Karpas-422 (cell line): ENCODE measurements around the gene CFAP46. TPM values are rescaled to one million over a fixed set of nuclear protein-coding genes. Genes with fewer than 3 reads are reported as not detected.

Experiments used
- DNase-seq: peaks from one replicate; pipeline ENCODE4 v3.0.0-alpha.2; 2015
- H2AFZ ChIP-seq: fragments of 200-600 bp; sonication (generic); 2 replicates; pipeline ENCODE4 v1.6.1; 2014; ENCODE audit warnings: antibody characterized with exemption, low read length, mixed read lengths
- H3K27ac ChIP-seq: fragments of 200-600 bp; sonication (generic); 2 replicates; pipeline ENCODE4 v1.5.1; 2014; ENCODE audit warnings: mild to moderate bottlenecking, low read length, moderate library complexity
- H3K27me3 ChIP-seq: fragments of 200-600 bp; sonication (generic); 2 replicates; pipeline ENCODE4 v1.6.1; 2014; ENCODE audit warnings: low read length, mixed read lengths
- H3K36me3 ChIP-seq: fragments of 200-600 bp; sonication (generic); 2 replicates; pipeline ENCODE4 v1.6.1; 2014; ENCODE audit warnings: low read length, mixed read lengths; ENCODE audit not compliant: insufficient read depth
- H3K4me1 ChIP-seq: fragments of 200-600 bp; sonication (generic); 2 replicates; pipeline ENCODE4 v1.6.1; 2014; ENCODE audit warnings: mild to moderate bottlenecking, low read length, mixed read lengths
- H3K4me2 ChIP-seq: fragments of 200-600 bp; sonication (generic); 2 replicates; pipeline ENCODE4 v1.6.1; 2014; ENCODE audit warnings: low read length, low read depth, mild to moderate bottlenecking; ENCODE audit not compliant: poor library complexity, severe bottlenecking
- H3K4me3 ChIP-seq: fragments of 200-600 bp; sonication (generic); 2 replicates; pipeline ENCODE4 v1.5.1; 2014; ENCODE audit warnings: mild to moderate bottlenecking, antibody characterized with exemption, low read length, mixed read lengths
- H3K79me2 ChIP-seq: fragments of 200-600 bp; sonication (generic); 2 replicates; pipeline ENCODE4 v1.6.1; 2014; ENCODE audit warnings: mild to moderate bottlenecking, low read length, mixed read lengths
- H3K9ac ChIP-seq: fragments of 200-600 bp; sonication (generic); 2 replicates; pipeline ENCODE4 v1.6.0; 2014; ENCODE audit warnings: low read length
- H3K9me2 ChIP-seq: fragments of 200-600 bp; sonication (generic), shearing (Covaris generic); replicated peaks from 2 replicates; pipeline ENCODE4 v1.6.0; 2014; ENCODE audit warnings: mild to moderate bottlenecking, low read length, moderate library complexity; ENCODE audit not compliant: insufficient read depth
- H3K9me3 ChIP-seq: fragments of 300-700, 200-600 bp; sonication (generic); 2 replicates; pipeline ENCODE4 v1.6.1; 2014; ENCODE audit warnings: low read length, mixed read lengths
- H4K20me1 ChIP-seq: fragments of 200-600 bp; sonication (generic); 2 replicates; pipeline ENCODE4 v1.6.1; 2014; ENCODE audit warnings: mild to moderate bottlenecking, antibody characterized with exemption, low read length, low read depth; ENCODE audit not compliant: insufficient read depth
- total RNA-seq: library from RNA; depleted of rRNA; stranded (reverse); fragments of >200 nt; shearing (Covaris generic); gene quantifications from 2 replicates; pipeline ENCODE4 v1.2.3, GENCODE V29; 2014; ENCODE audit warnings: low replicate concordance

CFAP46 gene
- total RNA-seq, 1 experiment from 2014 or later = 0.22 TPM

DNA sequence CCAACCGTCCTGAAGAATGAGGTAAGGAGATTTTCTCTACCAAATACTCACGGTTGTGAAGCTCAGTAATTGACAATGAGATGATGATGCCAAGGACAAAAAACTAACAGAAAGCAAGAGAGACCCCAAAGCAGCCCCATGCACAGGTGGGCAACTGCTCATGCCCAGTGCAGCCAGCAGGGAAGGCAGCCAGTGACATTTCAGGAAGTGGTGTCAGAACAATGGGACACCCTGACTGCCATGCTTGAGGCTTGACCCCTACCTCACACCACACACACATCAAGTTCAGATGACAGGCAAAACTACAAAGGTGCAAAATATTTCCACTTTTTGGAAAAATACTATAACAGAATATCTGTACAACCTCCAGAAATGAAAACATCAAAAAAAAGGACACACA, 66.9 kb downstream of the CFAP46 start:
- H3K27ac ChIP-seq = no peak overlapping the region
- H3K4me3 ChIP-seq = no peak overlapping the region
- H3K4me1 ChIP-seq = no peaks in the 10 kb centered on the region
- H3K9ac ChIP-seq = no peak overlapping the region
- no peak for DNase-seq
- H4K20me1 ChIP-seq = no peaks in the 10 kb centered on the region
- H3K9me2 ChIP-seq = no peaks in the 10 kb centered on the region
- H3K79me2 ChIP-seq = no peaks in the 10 kb centered on the region
- no peaks in the 10 kb centered on the region for H3K36me3 ChIP-seq
- no peak overlapping the region for H3K4me2 ChIP-seq
- no peaks in the 10 kb centered on the region for H3K27me3 ChIP-seq
- no peaks in the 10 kb centered on the region for H3K9me3 ChIP-seq
- no peak overlapping the region for H2AFZ ChIP-seq

DNA sequence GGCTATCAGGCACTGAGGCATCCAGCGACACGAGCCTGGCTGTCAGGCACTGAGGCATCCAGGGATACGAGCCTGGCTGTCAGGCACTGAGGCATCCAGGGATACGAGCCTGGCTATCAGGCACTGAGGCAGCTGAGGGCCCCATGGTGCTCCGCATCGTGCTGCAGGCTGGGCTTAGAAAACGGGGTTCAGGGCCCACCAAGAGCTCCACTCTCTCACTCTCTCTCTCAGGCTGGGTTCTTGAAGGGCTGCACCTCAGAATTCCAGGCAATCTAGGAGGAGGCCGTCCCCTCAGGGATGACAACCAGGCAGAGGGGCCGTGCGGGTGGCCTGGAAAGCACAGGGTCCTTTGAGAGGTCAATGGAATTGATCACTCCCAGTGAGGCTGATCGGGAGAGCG, 69.0 kb downstream of the CFAP46 start:
- Histone ChIP-seq H3K79me2 (no peaks in the 10 kb centered on the region), H2AFZ (no peak overlapping the region), H3K9me3 (no peaks in the 10 kb centered on the region), H3K9me2 (no peaks in the 10 kb centered on the region), H3K4me3 (no peak overlapping the region), H3K4me2 (no peak overlapping the region), H3K4me1 (no peaks in the 10 kb centered on the region), H3K9ac (no peak overlapping the region), H3K27ac (no peak overlapping the region), H4K20me1 (no peaks in the 10 kb centered on the region), H3K36me3 (no peaks in the 10 kb centered on the region), H3K27me3 (no peaks in the 10 kb centered on the region)
- no peak for DNase-seq

- H3K9ac ChIP-seq = no peak overlapping the region
- no peak overlapping the region for H2AFZ ChIP-seq
Measured at GRCh38 chr10:132872658-132873057, 69.7 kb downstream of the CFAP46 start.

DNA sequence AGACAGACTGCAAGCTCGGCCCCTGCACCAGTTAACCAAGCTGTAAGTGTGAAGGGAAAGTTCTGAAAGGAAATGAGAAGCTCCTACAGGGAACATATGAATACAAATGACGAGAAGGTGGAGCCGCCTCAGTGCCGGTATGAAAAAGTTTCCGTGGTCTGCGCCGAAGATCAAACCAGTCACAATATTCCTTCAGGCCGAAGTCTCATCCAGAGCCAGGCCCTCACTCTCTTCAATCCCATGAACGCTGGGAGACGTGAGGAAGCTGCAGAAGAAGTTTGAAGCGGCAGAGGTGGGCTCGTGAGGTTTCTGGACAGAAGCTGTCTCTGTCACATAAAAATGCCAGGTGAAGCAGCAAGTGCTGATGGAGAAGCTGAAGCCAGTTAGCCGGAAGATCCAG, 71.9 kb downstream of the CFAP46 start:
- H3K4me2 ChIP-seq = no peak overlapping the region
- no peaks in the 10 kb centered on the region for H3K27me3 ChIP-seq
- H3K27ac ChIP-seq = no peak overlapping the region
- no peak for DNase-seq
- no peaks in the 10 kb centered on the region for H3K36me3 ChIP-seq
- no peaks in the 10 kb centered on the region for H3K4me1 ChIP-seq
- no peaks in the 10 kb centered on the region for H3K9me2 ChIP-seq
- H4K20me1 ChIP-seq = no peaks in the 10 kb centered on the region
- no peak overlapping the region for H3K9ac ChIP-seq
- no peak overlapping the region for H2AFZ ChIP-seq
- H3K4me3 ChIP-seq = no peak overlapping the region
- no peaks in the 10 kb centered on the region for H3K9me3 ChIP-seq
- H3K79me2 ChIP-seq = no peaks in the 10 kb centered on the region

More at GRCh38 chr10:132872658-132873057, 69.7 kb downstream of the CFAP46 start:
- DNase-seq = no peak
- H3K36me3 ChIP-seq = no peaks in the 10 kb centered on the region
- H3K9me3 ChIP-seq = no peaks in the 10 kb centered on the region
- H3K9me2 ChIP-seq = no peaks in the 10 kb centered on the region
- H3K79me2 ChIP-seq = no peaks in the 10 kb centered on the region
- H3K4me1 ChIP-seq = no peaks in the 10 kb centered on the region
- H3K27me3 ChIP-seq = no peaks in the 10 kb centered on the region
- H3K27ac ChIP-seq = no peak overlapping the region
- no peak overlapping the region for H3K4me3 ChIP-seq
- H3K4me2 ChIP-seq = no peak overlapping the region
- H4K20me1 ChIP-seq = no peaks in the 10 kb centered on the region

GRCh38 chr10:132869621-132870020, 72.7 kb downstream of the CFAP46 start:
- Histone ChIP-seq H3K27me3 (no peaks in the 10 kb centered on the region), H3K4me3 (no peak overlapping the region), H3K27ac (no peak overlapping the region), H3K79me2 (no peaks in the 10 kb centered on the region), H3K9me2 (no peaks in the 10 kb centered on the region), H3K4me2 (no peak overlapping the region), H4K20me1 (no peaks in the 10 kb centered on the region), H3K4me1 (no peaks in the 10 kb centered on the region), H3K9me3 (no peaks in the 10 kb centered on the region), H2AFZ (no peak overlapping the region), H3K36me3 (no peaks in the 10 kb centered on the region), H3K9ac (no peak overlapping the region)
- no peak for DNase-seq

- no peak overlapping the region for H3K4me2 ChIP-seq
- H3K27ac ChIP-seq = no peak overlapping the region
- no peak overlapping the region for H2AFZ ChIP-seq
- no peaks in the 10 kb centered on the region for H3K4me1 ChIP-seq
- H3K9me2 ChIP-seq = no peaks in the 10 kb centered on the region
- no peaks in the 10 kb centered on the region for H3K9me3 ChIP-seq
- H3K36me3 ChIP-seq = no peaks in the 10 kb centered on the region
- H3K4me3 ChIP-seq = no peak overlapping the region
- H4K20me1 ChIP-seq = no peaks in the 10 kb centered on the region
- H3K79me2 ChIP-seq = no peaks in the 10 kb centered on the region
- no peak for DNase-seq
- no peak overlapping the region for H3K9ac ChIP-seq
- H3K27me3 ChIP-seq = no peaks in the 10 kb centered on the region
Measured at GRCh38 chr10:132868995-132869394, 73.4 kb downstream of the CFAP46 start.

DNA sequence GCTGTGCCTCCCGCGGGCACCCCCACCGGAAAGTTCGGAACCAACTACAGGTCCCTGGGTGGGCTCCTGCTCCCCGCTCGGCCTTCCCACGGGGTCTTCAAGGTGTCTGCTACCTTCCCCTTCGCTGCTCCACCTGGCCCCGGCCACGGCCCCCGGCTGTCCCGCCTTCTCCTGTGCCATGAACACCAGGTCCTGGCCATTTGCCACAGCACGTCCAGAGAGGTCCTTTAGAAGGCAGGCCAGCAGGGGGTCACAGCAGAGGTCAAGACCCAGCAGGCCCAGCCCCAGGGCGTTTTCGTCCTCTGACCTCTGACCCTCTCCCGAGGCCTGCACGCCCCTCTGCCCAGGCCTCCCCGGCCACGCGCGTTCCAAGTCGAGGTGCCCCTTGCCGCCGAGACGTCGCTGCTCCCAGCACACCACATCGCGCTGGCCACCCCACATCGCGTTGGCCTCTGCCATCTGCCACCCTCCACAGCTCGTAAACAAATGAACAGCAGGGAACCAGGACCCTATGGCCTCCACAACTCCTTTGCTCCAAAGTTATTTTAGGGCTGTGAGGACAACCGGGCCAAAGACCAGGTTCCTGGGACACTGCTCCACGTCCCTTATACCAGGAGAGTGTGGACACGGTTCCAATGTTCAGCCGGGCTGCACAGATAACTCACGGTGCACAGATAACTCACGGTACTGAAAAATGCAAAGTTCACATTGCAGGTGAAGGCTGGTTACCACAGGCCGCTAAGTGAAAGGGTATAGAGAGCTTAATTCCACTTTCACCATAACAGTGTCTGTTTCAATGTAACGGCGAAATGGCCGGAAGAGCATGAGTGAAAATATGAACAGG, 74.3 kb downstream of the CFAP46 start:
- H2AFZ ChIP-seq = no peak overlapping the region
- no peak for DNase-seq
- H3K27me3 ChIP-seq = no peaks in the 10 kb centered on the region
- no peak overlapping the region for H3K27ac ChIP-seq
- no peaks in the 10 kb centered on the region for H3K4me1 ChIP-seq
- H3K4me3 ChIP-seq = no peak overlapping the region
- no peaks in the 10 kb centered on the region for H3K79me2 ChIP-seq
- no peaks in the 10 kb centered on the region for H3K9me3 ChIP-seq
- H3K9me2 ChIP-seq = no peaks in the 10 kb centered on the region
- no peak overlapping the region for H3K4me2 ChIP-seq
- H3K9ac ChIP-seq = no peak overlapping the region
- no peaks in the 10 kb centered on the region for H3K36me3 ChIP-seq
- H4K20me1 ChIP-seq = no peaks in the 10 kb centered on the region

- Histone ChIP-seq H3K9ac (no peak overlapping the region), H3K79me2 (no peaks in the 10 kb centered on the region), H3K9me3 (no peaks in the 10 kb centered on the region), H3K27ac (no peak overlapping the region), H2AFZ (no peak overlapping the region), H4K20me1 (no peaks in the 10 kb centered on the region), H3K36me3 (no peaks in the 10 kb centered on the region), H3K4me2 (no peak overlapping the region), H3K4me3 (no peak overlapping the region), H3K9me2 (no peaks in the 10 kb centered on the region), H3K27me3 (no peaks in the 10 kb centered on the region), H3K4me1 (no peaks in the 10 kb centered on the region)
- DNase-seq = no peak
Measured at GRCh38 chr10:132866601-132867381, 75.6 kb downstream of the CFAP46 start.
